22Rv1 (cell line): ENCODE measurements around the gene ADAM21.
"Not testable (repeated sequence)": the region's sequence is repeated elsewhere in the genome, so short reads cannot be mapped to it uniquely, and the experiment has no call there.

Source experiments
- H3K27ac ChIP-seq: fragments of 450-650 bp; 2 replicates; pipeline ENCODE4 v1.5.1; 2017
- CTCF ChIP-seq: fragments of 450-650 bp; IDR thresholded peaks from 2 replicates; pipeline ENCODE4 v1.5.1; 2017; ENCODE audit warnings: mild to moderate bottlenecking
- ZFX ChIP-seq: fragments of 450-650 bp; IDR thresholded peaks from 2 replicates; pipeline ENCODE4 v1.6.1; 2017; ENCODE audit warnings: antibody characterized with exemption, borderline replicate concordance

The ADAM21 gene

GRCh38 chr14:70451874-70452273, at the start of gene ADAM21:
Gene ADAM21 (plus strand): TSS chr14:70452174. CDS start chr14:70457500, 5,326 bp downstream.
- TF ChIP-seq ZFX (no peak), CTCF (no peak)
- H3K27ac ChIP-seq, result no peak within 1 kb of the TSS

- not testable (repeated sequence) for H3K27ac ChIP-seq
- peak; percentile 40 for TF ChIP-seq CTCF
Measured at GRCh38 chr14:70403335-70403734, 48.6 kb upstream of the ADAM21 start.

DNA sequence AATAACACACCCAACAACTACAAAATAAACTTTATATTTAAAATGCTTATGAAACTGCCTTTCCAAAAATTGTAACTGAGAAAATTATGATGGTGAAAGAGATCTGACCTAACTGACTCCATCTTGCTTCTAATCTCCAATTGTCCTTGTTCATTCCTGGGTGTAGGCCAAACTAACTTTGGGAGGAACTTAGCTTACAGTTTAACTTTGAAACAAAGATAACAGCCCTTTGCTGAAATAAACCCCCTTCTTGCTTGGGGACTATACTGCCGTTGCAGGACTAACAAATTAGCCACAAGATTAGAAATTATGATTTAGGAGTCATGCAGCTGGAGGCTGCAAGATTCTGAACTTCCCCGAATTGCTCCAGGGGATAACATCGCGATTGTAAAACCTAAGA, 45.8 kb upstream of the ADAM21 start:
- H3K27ac ChIP-seq, result not testable (repeated sequence)

GRCh38 chr14:70407621-70408020, 44.4 kb upstream of the ADAM21 start:
- TF ChIP-seq CTCF (no peak), ZFX (no peak)
- H3K27ac ChIP-seq, result no peak overlapping the region

GRCh38 chr14:70415788-70416187, 36.2 kb upstream of the ADAM21 start:
- TF ChIP-seq ZFX, result no peak

GRCh38 chr14:70416338-70416724, 35.6 kb upstream of the ADAM21 start:
- peak overlapping the region; percentile 68 for H3K27ac ChIP-seq

More at GRCh38 chr14:70415788-70416187, 36.2 kb upstream of the ADAM21 start:
- H3K27ac ChIP-seq, result no peak overlapping the region

GRCh38 chr14:70416725-70417349, 35.1 kb upstream of the ADAM21 start, which contains the start of gene SYNJ2BP:
Gene SYNJ2BP (minus strand): TSS chr14:70417090. CDS start chr14:70416963, 127 bp downstream.
- H3K27ac ChIP-seq, result peak within 1 kb of the TSS; percentile 68
- TF ChIP-seq CTCF (no peak), ZFX (no peak)

More at GRCh38 chr14:70416338-70416724, 35.6 kb upstream of the ADAM21 start:
- no peak for TF ChIP-seq CTCF
- TF ChIP-seq ZFX, result no peak

DNA sequence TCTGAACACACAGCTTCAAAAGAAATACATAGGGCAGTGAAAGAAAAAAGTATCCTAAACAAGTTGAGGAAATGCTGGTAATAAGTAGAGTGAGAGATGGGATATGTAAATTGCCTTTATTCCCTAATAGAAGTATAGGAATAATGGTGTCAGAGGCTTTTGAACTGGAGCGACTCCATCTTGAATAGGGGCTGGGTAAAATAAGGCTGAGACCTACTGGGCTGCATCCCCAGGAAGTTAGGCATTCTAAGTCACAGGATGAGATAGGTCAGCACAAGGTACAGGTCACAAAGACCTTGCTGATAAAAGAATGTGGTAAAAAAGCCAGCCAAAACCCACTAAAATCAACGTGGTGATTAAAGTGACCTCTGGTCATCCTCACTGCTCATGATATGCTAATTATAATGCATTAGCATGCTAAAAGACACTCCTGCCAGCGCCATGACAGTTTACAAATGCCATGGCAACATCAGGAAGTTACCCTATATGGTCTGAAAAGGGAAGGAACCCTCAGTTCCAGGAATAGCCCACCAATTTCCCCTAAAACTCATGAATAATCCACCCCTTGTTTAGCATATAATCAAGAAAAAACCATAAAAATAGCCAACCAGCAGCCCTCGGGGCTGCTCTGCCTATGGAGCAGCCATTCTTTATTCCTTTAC, 32.6 kb upstream of the ADAM21 start:
- not testable (repeated sequence) for H3K27ac ChIP-seq

GRCh38 chr14:70422538-70422937, 29.4 kb upstream of the ADAM21 start:
- no peak for TF ChIP-seq CTCF
- no peak for TF ChIP-seq ZFX
- H3K27ac ChIP-seq, result no peak overlapping the region
